ENCODE data around the gene ABCA1. TPM values are rescaled to one million over a fixed set of nuclear protein-coding genes. Genes with fewer than 3 reads are reported as not detected.

ABCA1 gene
- polyA plus RNA-seq, 3 donors = 2.0 to 5.1 (median 2.7) TPM

GRCh38 chr9:104817437-104817836 lies 110.5 kb downstream of the ABCA1 start:
- Histone ChIP-seq H3K4me1 (ENCODE audit: control insufficient read depth in 1 of 2, insufficient read depth in 2 of 2, low read length in 2 of 2) (no peaks in the 10 kb centered on the region), H3K27me3 (ENCODE audit: control insufficient read depth in 2 of 2, insufficient read depth in 2 of 2, low read length in 2 of 2) (no peaks in the 10 kb centered on the region), H3K79me2 (ENCODE audit: insufficient read depth, low read length) (no peaks in the 10 kb centered on the region), H2AFZ (ENCODE audit: insufficient read depth, low read depth, low read length, poor library complexity, severe bottlenecking) (no peak overlapping the region), H3K9me3 (replicated peaks in 1 of 2; ENCODE audit: control insufficient read depth in 1 of 2, insufficient read depth in 1 of 2, low read length in 2 of 2) (no peaks in the 10 kb centered on the region), H3K27ac (ENCODE audit: low read depth in 1 of 2, low read length in 2 of 2) (no peak overlapping the region), H3K36me3 (replicated peaks in 1 of 2; ENCODE audit: control insufficient read depth in 1 of 2, insufficient read depth in 2 of 2, low read length in 2 of 2) (peaks cover 90 to 96% of the 10 kb centered on the region in 2 donors), H4K20me1 (ENCODE audit: insufficient read depth, low read length) (no peaks in the 10 kb centered on the region), H3K4me2 (replicated peaks; ENCODE audit: extremely low read depth, low read length, poor library complexity, severe bottlenecking) (no peak overlapping the region), H3K4me3 (replicated peaks in 1 of 3; ENCODE audit: low read depth in 2 of 3, low read length in 3 of 3) (no peak overlapping the region), H3K9ac (ENCODE audit: insufficient read depth, low read length, poor library complexity, severe bottlenecking) (no peak overlapping the region)
- peaks cover 89 to 96% of the 10 kb centered on the region in 2 donors for H3K36me3 Mint-ChIP-seq
- WGBS (ENCODE audit: insufficient coverage) = 98% methylated on average over 7 of the region's 7 CpGs
- peak overlapping the region in 1 of 7 donors; percentile 28 for H3K27ac Mint-ChIP-seq
- no peak overlapping the region for H3K4me3 Mint-ChIP-seq
- intact Hi-C loops (cut with micrococcal nuclease) = loop anchor here in 1 of 2 donors (10.0 kb wide), 1 partner anchor 607 kb away; no protein-coding TSS in a partner anchor
- peaks cover 0 to 9% (median 5%) of the 10 kb centered on the region in 7 donors for H3K9me3 Mint-ChIP-seq
- TF ChIP-seq, protein P1, sequence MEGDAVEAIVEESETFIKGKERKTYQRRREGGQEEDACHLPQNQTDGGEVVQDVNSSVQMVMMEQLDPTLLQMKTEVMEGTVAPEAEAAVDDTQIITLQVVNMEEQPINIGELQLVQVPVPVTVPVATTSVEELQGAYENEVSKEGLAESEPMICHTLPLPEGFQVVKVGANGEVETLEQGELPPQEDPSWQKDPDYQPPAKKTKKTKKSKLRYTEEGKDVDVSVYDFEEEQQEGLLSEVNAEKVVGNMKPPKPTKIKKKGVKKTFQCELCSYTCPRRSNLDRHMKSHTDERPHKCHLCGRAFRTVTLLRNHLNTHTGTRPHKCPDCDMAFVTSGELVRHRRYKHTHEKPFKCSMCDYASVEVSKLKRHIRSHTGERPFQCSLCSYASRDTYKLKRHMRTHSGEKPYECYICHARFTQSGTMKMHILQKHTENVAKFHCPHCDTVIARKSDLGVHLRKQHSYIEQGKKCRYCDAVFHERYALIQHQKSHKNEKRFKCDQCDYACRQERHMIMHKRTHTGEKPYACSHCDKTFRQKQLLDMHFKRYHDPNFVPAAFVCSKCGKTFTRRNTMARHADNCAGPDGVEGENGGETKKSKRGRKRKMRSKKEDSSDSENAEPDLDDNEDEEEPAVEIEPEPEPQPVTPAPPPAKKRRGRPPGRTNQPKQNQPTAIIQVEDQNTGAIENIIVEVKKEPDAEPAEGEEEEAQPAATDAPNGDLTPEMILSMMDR (IDR thresholded peaks at IDR 0.05) = no peak
- DNase-seq = no peak
- H3K4me1 Mint-ChIP-seq = no peaks in the 10 kb centered on the region
- peaks cover 0 to 3% (median 0%) of the 10 kb centered on the region in 3 donors for H3K27me3 Mint-ChIP-seq (ENCODE audit: low read depth in 3 of 3)

DNA sequence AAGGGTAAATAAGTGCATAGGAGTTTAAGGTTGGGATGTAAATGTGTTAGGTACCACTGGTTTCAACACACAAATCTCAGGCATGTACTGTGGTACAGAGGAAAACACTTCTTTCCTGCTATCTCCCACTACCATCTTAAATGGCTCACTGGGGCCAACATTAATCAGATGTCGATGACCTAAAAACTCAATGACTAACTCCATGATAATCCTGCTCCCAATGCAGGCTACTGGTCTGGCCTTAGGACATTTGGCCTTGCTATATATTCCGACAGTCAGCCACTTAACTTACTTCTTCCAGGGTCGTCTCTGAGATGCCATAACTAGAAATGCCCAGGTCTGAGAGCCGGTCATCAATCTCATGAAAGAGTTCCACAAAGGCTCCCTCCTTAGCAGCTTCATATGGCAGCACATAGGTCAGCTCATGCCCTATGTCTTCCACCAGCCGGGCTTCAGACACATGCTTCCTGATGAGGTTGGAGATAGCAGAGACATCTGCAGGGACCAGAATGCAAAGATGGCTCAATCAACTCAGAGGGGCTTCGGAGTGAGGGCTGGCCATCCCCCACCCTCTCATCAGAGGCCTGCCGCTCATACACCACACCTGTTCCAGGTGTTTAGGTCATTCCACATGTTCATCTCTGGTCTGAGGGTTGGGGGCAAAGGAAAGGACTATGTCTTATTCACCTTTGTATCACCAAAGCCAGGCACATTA lies 111.9 kb downstream of the ABCA1 start:
- Histone ChIP-seq H3K79me2 (ENCODE audit: insufficient read depth, low read length) (no peaks in the 10 kb centered on the region), H3K4me3 (replicated peaks in 1 of 3; ENCODE audit: low read depth in 2 of 3, low read length in 3 of 3) (no peak overlapping the region), H2AFZ (ENCODE audit: insufficient read depth, low read depth, low read length, poor library complexity, severe bottlenecking) (no peak overlapping the region), H3K36me3 (replicated peaks in 1 of 2; ENCODE audit: control insufficient read depth in 1 of 2, insufficient read depth in 2 of 2, low read length in 2 of 2) (peaks cover 87 to 96% of the 10 kb centered on the region in 2 donors), H3K4me1 (ENCODE audit: control insufficient read depth in 1 of 2, insufficient read depth in 2 of 2, low read length in 2 of 2) (no peaks in the 10 kb centered on the region), H3K9ac (ENCODE audit: insufficient read depth, low read length, poor library complexity, severe bottlenecking) (no peak overlapping the region), H3K4me2 (replicated peaks; ENCODE audit: extremely low read depth, low read length, poor library complexity, severe bottlenecking) (no peak overlapping the region), H3K9me3 (replicated peaks in 1 of 2; ENCODE audit: control insufficient read depth in 1 of 2, insufficient read depth in 1 of 2, low read length in 2 of 2) (no peaks in the 10 kb centered on the region), H4K20me1 (ENCODE audit: insufficient read depth, low read length) (no peaks in the 10 kb centered on the region), H3K27ac (ENCODE audit: low read depth in 1 of 2, low read length in 2 of 2) (no peak overlapping the region), H3K27me3 (ENCODE audit: control insufficient read depth in 2 of 2, insufficient read depth in 2 of 2, low read length in 2 of 2) (no peaks in the 10 kb centered on the region)
- Mint-ChIP-seq H3K4me3 (no peak overlapping the region), H3K9me3 (peaks cover 0 to 9% (median 5%) of the 10 kb centered on the region in 7 donors), H3K27me3 (ENCODE audit: low read depth in 3 of 3) (peaks cover 0 to 1% (median 0%) of the 10 kb centered on the region in 3 donors), H3K4me1 (no peaks in the 10 kb centered on the region), H3K36me3 (peaks cover 91 to 98% of the 10 kb centered on the region in 2 donors), H3K27ac (no peak overlapping the region)
- DNase-seq = no peak
- intact Hi-C loops (cut with micrococcal nuclease) = loop anchor here in 1 of 2 donors (10.0 kb wide), 1 partner anchor 609 kb away; no protein-coding TSS in a partner anchor
- TF ChIP-seq, protein P1 (IDR thresholded peaks at IDR 0.05) = no peak
- WGBS (ENCODE audit: insufficient coverage) = 98% methylated on average over 4 of the region's 7 CpGs

Data from CD14-positive monocyte (primary cell).